Breast epithelium (tissue), 3 donors: ENCODE results near the gene OXLD1.

ENCODE experiments used
- CTCF ChIP-seq, 3 donors: fragments of 450-650 bp; IDR thresholded peaks; one replicate each; pipeline ENCODE4 v1.5.1; 2016 to 2017; ENCODE audit warnings: antibody characterized with exemption in 3 of 3, mild to moderate bottlenecking in 3 of 3, moderate library complexity in 3 of 3
- POLR2A ChIP-seq: fragments of 450-650 bp; IDR thresholded peaks from one replicate; pipeline ENCODE4 v1.6.1; 2016; ENCODE audit warnings: antibody characterized with exemption, mild to moderate bottlenecking, moderate library complexity

DNA sequence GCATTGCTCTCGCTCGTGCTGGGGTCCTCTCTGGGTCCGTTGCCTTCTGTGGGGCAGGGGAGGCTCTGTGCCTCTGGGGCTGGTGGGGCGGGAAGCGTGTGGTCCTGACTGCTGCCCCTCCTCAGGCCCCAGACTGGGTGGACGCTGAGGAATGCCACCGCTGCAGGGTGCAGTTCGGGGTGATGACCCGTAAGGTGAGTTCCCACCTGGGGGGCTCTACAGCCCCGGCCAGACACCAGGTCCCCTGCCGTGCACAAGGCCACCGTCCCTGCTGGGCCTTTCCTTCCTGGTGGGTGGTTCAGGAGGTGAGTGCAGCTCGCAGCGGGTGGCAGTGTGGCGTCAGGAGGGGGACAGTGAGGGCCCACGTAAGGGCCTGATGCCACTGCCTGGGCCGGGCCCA, 24.1 kb upstream of the OXLD1 start:
- TF ChIP-seq CTCF (IDR thresholded peaks at IDR 0.05) (no peak), POLR2A (no peak)
